Fibroblast of villous mesenchyme (primary cell): ENCODE results near the gene CORO1C. TPM values are rescaled to one million over a fixed set of nuclear protein-coding genes. Genes with fewer than 3 reads are reported as not detected.
"Not testable (repeated sequence)": the region's sequence is repeated elsewhere in the genome, so short reads cannot be mapped to it uniquely, and the experiment has no call there.

Source experiments
- DNase-seq: peaks from one replicate; pipeline ENCODE4 v3.0.0-alpha.2; 2010; ENCODE audit warnings: low read depth
- H3K4me3 ChIP-seq: 2 replicates; pipeline ENCODE4 v1.5.1; 2011; ENCODE audit warnings: low read depth, mild to moderate bottlenecking, low read length
- total RNA-seq: library from RNA; depleted of rRNA; stranded (reverse); fragments of >200 nt; gene quantifications from 2 replicates; pipeline ENCODE4 v1.2.3, GENCODE V29; 2012
- TF ChIP-seq, protein P1 (sequence below): IDR thresholded peaks from 2 replicates; pipeline ENCODE4 v1.5.1; 2012; ENCODE audit warnings: low read depth, mild to moderate bottlenecking, low read length; ENCODE audit not compliant: insufficient read depth

CORO1C gene
- total RNA-seq, 1 donor: 433 TPM

DNA sequence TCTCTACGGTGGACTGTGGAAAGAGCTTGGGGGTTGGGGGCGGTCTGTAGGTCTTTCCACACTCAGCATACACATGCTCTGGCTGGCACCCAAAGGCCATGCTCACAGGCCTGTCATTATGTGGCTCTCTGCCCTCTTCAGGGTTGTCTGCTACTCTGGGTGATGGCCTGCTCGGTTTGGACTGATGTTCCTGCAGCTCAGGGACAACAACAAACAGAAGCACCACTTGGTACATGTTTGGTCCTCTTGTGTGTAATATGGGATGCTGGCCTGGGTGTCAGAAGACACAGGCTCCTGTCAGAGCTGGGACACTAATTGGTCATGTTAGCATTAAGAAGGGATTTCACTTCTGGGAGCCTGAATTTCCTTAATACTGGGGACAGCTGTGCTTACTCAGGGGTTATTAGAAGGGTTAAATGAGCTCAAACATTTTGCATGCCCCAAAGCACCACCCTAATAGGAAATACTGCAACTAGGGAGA lies 64.9 kb downstream of the CORO1C start:
- H3K4me3 ChIP-seq: no peak overlapping the region
- TF ChIP-seq, protein P1, sequence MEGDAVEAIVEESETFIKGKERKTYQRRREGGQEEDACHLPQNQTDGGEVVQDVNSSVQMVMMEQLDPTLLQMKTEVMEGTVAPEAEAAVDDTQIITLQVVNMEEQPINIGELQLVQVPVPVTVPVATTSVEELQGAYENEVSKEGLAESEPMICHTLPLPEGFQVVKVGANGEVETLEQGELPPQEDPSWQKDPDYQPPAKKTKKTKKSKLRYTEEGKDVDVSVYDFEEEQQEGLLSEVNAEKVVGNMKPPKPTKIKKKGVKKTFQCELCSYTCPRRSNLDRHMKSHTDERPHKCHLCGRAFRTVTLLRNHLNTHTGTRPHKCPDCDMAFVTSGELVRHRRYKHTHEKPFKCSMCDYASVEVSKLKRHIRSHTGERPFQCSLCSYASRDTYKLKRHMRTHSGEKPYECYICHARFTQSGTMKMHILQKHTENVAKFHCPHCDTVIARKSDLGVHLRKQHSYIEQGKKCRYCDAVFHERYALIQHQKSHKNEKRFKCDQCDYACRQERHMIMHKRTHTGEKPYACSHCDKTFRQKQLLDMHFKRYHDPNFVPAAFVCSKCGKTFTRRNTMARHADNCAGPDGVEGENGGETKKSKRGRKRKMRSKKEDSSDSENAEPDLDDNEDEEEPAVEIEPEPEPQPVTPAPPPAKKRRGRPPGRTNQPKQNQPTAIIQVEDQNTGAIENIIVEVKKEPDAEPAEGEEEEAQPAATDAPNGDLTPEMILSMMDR: no peak
- DNase-seq: peak; percentile 46

DNA sequence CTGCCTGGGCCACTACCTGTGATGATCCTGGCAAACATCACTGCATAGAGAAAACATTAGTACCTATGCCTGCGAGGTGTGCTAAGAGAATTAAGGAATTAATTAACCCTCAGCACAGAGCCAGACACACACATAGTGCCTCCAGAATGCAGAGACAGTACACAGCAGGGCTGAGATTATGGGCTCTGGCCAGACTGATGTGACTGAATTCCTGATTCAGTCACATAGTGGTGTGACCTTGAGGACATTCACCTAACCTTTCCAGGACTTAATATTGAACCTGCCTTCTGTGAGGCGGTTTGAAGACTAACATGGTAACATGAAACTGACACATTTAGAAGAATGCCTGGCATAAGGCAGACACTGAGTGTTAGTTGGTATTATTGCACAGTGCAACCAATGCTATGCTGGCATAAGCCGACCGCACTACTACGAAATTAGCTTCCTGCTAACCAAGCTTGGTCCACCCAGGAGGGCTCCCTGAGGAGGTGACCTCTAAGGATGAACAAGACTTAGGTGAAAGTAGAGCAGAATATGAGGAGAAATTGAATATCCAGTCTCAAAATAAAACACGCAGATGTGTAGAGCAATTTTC lies 65.6 kb downstream of the CORO1C start:
- no peak for DNase-seq
- TF ChIP-seq, protein P1: no peak

DNA sequence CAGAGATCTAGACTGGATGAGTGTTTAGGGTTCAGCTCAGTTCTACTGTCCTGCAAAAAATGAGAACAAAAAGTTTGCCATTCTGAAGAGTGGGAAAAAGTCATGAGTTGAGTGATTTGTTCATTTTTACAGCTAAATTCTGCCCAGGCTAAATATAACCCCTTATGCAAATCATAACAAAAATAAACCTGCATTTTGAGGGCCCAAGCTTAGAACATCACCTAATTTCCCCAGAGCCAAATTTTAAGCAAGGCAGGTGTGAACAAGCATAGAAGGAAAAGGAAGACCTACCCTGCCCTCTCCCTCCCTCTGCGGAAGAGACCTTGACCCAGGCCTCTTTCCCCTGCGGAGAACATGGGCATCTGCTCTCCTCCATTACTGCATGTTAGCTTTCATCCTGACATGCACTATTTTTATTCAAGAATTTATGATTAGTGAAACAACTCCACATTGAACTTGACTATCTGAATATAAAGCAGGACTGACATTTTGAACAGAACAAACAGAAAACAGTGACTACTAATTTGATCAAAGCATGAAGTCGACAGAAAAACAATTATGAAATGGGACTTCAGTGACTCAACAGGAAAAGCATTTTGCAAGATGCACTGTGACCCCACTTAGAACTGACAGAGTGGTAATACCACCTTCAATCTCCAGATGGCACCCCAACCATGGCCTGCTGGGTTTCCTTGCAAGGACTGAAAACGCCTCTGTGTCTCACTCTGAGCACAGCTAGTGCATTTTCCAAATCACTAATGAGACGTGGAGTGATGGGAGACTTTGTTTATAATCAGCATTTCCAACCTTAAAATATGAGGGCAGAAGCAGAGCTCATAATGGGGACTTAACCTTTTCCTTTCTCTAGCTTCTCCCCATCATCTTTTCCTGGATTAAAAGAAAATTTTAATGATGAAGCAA lies 66.7 kb downstream of the CORO1C start:
- TF ChIP-seq, protein P1: peak; percentile 96
- peak overlapping the region; percentile 17 for H3K4me3 ChIP-seq
- peak; percentile 98 for DNase-seq

More for the DNA sequence above, 65.6 kb downstream of the CORO1C start:
- no peak overlapping the region for H3K4me3 ChIP-seq

DNA sequence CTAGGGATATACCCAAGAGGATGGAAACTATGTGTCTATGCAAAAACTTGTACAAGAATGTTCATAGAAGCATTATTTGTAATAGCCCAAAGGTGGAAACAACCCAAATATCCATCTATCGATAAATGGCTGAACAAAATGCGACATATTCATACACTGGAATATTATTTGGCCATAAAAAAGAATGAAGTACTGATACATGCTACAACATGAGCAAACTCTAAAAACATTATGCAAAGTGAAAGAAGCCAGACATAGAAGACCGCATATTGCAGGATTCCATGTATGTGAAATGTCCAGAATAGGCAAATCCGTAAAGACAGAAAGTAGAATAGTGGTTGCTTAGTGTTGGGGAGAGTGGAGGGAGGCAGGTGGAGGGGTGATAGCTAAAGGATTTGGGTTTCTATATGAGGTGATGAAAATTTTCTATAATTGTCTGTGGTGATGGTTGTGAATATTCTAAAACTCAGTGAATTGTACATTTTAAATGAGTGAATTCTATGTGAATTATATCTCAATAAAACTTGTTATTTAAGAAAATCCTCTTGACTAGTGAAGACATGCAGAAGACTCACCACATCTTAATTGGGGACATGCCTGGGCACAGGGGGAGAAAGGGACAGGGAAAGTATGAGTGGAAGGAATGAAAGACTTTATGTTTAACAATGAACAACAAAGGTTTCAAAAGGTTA lies 67.8 kb downstream of the CORO1C start:
- no peak for DNase-seq
- no peak overlapping the region for H3K4me3 ChIP-seq
- TF ChIP-seq, protein P1: no peak

DNA sequence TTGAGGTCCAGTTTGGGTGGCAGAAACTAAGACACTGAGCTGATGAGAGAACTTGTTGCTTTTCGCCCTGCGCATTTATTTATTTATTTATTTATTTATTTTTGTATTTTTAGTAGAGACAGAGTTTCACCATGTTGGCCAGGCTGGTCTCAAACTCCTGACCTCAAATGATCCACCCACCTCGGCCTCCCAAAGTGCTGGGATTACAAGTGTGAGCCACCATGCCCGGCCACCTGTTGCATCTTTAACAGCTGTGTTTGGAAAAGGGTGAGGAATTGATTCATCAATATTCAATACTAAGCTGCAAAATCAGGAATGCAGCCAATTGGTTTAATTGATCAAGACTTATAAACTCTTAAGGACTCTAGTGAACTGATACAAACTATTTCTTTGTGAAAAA lies 73.2 kb downstream of the CORO1C start:
- DNase-seq, H3K4me3 ChIP-seq: not testable (repeated sequence)

DNA sequence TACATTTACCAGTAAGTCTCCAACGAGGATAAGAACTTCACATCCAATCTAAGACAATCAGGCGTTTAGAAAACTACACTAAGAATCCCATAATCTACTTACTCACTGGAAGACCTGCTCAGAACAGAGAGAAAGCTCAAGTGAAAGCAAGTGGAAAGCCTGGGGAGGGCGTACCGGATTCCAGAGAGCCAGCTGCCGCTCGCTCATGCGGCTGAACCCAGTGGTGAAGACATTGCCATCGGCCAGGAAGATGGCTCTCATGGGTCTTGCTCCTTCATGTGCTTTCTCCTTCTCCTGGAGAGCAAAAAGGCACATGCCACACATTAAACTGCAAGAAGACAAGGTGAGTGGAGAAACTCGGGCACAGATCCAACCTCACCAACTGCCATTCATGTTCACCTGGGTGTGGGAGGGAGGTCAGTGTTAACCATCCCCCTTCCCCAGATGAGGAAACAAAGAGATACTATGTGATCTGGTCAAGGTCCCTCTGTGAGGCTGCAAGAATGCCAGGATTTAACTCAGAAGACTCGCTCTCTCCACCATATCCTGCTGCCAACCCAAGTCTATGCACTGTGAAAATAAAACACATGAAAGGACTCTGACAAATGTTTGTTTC lies 74.1 kb downstream of the CORO1C start:
- no peak for DNase-seq
- H3K4me3 ChIP-seq: no peak overlapping the region
- TF ChIP-seq, protein P1: no peak

DNA sequence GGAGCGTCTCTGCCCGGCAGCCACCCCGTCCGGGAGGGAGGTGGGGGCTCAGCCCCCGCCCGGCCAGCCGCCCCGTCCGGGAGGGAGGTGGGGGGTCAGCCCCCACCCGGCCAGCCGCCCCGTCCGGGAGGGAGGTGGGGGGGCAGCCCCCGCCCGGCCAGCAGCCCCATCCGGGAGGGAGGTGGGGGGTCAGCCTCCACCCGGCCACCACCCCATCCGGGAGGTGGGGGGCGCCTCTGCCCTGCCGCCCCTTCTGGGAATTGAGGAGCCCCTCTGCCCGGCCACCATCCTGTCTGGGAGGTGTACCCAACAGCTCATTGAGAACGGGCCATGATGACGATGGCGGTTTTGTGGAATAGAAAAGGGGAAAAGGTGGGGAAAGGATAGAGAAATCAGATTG lies 75.1 kb downstream of the CORO1C start:
- not testable (repeated sequence) for DNase-seq, H3K4me3 ChIP-seq

DNA sequence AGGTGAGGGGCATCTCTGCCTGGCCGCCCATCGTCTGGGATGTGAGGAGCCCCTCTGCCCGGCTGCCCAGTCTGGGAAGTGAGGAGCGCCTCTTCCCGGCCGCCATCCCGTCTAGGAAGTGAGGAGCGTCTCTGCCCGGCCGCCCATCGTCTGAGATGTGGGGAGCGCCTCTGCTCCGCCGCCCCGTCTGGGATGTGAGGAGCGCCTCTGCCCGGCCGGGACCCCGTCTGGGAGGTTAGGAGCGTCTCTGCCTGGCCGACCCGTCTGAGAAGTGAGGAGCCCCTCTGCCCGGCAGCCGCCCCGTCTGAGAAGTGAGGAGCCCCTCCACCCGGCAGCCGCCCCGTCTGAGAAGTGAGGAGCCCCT lies 75.5 kb downstream of the CORO1C start:
- DNase-seq: not testable (repeated sequence)

DNA sequence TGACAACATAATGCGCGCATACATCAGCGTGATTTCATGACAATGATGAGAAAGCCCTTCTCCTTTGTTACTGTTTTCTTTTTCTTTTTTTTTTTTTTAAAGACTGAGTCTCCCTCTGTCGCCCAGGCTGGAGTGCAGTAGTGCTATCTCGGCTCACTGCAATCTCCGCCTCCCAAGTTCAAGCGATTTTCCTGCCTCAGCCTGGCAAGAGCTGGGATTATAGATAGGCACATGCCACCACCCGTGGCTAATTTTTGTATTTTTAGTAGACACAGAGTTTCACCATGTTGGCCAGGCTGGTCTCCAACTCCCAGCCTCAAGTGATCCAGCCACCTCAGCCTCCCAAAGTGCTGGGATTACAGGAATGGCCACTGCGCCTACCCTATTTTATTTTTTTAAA lies 76.7 kb downstream of the CORO1C start:
- not testable (repeated sequence) for H3K4me3 ChIP-seq, DNase-seq

More for the DNA sequence above, 75.5 kb downstream of the CORO1C start:
- H3K4me3 ChIP-seq: not testable (repeated sequence)
